Vagina (tissue), 2 donors: ENCODE results near the gene CST9.

Experiments
- CTCF ChIP-seq, 3 experiments: fragments of 450-650 bp in 2 of 3; fragments of 200-600 bp in 1 of 3; sonication (generic) in 1 of 3; IDR thresholded peaks; one replicate each; pipeline ENCODE4 v1.5.1; 2017 to 2019; ENCODE audit warnings: antibody characterized with exemption in 3 of 3, mild to moderate bottlenecking in 2 of 3, moderate library complexity in 2 of 3
- POLR2A ChIP-seq, 2 donors: fragments of 450-650 bp; IDR thresholded peaks; one replicate each; pipeline ENCODE4 v1.6.1; 2017; ENCODE audit warnings: antibody characterized with exemption in 2 of 2, mild to moderate bottlenecking in 2 of 2, moderate library complexity in 2 of 2
- POLR2AphosphoS5 ChIP-seq, 2 donors: sonication (generic); formaldehyde crosslinking; IDR thresholded peaks; one replicate each; pipeline ENCODE4 v1.9.0; 2017; ENCODE audit warnings: antibody characterized with exemption in 2 of 2, mild to moderate bottlenecking in 2 of 2, low read depth in 1 of 2; ENCODE audit not compliant: insufficient read depth in 1 of 2

- TF ChIP-seq POLR2A (IDR thresholded peaks at IDR 0.05) (no peak), CTCF (IDR thresholded peaks at IDR 0.05) (no peak), POLR2AphosphoS5 (IDR thresholded peaks at IDR 0.05; ENCODE audit: insufficient read depth in 1 of 2, low read depth in 1 of 2) (no peak)
Measured at GRCh38 chr20:23652926-23653325, 47.2 kb upstream of the CST9 start.
